K562 treated with DMSO at 1 percent for 4 hours (cell line): ENCODE measurements around the gene ATP1A4. TPM values are rescaled to one million over a fixed set of nuclear protein-coding genes. Genes with fewer than 3 reads are reported as not detected.

ENCODE experiments used
- total RNA-seq: library from RNA; unstranded; fragments of 300-600 nt; gene quantifications from 2 replicates; pipeline ENCODE4 v1.2.3, GENCODE V29; 2022; ENCODE audit not compliant: insufficient read depth

Gene ATP1A4
- total RNA-seq, result not detected in 2 replicates

DNA sequence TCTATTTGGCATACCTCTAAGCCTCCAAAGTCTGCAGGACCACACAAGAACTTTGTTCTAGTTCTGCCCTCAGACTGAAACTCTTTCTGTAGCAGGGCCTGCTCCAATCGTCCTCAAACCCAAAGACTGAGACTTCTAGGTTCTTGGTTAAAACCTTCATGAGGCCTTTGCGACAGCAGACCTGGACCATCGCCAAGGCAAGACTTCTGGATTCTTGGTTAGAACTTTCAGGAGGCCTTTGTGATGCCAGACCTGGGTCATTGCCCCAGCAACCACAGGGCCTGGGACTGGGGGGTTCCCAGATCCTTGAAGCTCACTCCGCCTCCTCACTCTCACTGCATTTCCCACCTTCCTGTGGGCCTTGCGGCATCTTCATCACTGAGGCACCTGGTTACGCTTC is at the start of gene ATP1A4:
Gene ATP1A4, plus strand, starts transcription at position 301 of the 400 bp plus-strand sequence. CDS start 438 bp downstream, outside the sequence.

DNA sequence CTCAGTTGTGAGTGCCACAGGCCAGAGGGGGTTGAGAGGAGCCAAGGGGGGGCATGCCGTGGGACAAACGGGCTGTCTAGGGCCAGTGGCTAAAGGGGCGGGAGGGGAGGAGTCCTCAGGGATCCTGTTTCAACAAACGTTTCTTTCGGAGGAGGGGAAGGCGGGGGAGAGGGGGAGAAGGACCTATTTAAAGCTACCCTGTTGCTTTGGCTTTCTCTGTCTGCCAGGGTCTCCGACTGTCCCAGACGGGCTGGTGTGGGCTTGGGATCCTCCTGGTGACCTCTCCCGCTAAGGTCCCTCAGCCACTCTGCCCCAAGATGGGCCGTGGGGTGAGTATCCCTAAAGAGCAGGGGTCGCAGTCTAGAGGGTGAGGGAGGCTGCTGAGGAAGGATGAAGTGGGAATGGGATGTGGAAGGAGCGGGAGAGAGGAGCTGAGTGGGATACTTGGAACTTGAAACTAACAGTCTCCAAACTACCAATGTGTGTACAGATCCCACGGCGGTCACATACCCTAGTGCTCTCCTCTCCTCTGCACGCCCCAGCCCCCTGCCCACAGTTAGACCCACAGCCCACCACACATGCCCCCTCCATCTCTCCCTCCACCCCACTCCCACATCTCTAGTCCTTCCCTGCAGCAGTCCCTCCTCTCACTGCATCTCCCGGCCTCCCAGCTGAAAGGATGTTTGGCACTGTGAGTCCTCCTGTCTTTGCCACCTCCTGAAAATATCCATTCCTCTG is 35.7 kb upstream of the ATP1A4 start, which contains the start of gene ATP1A2:
Gene ATP1A2, plus strand, starts transcription at position 215 of the 738 bp plus-strand sequence. Its CDS starts 103 bp downstream, at position 318.

DNA sequence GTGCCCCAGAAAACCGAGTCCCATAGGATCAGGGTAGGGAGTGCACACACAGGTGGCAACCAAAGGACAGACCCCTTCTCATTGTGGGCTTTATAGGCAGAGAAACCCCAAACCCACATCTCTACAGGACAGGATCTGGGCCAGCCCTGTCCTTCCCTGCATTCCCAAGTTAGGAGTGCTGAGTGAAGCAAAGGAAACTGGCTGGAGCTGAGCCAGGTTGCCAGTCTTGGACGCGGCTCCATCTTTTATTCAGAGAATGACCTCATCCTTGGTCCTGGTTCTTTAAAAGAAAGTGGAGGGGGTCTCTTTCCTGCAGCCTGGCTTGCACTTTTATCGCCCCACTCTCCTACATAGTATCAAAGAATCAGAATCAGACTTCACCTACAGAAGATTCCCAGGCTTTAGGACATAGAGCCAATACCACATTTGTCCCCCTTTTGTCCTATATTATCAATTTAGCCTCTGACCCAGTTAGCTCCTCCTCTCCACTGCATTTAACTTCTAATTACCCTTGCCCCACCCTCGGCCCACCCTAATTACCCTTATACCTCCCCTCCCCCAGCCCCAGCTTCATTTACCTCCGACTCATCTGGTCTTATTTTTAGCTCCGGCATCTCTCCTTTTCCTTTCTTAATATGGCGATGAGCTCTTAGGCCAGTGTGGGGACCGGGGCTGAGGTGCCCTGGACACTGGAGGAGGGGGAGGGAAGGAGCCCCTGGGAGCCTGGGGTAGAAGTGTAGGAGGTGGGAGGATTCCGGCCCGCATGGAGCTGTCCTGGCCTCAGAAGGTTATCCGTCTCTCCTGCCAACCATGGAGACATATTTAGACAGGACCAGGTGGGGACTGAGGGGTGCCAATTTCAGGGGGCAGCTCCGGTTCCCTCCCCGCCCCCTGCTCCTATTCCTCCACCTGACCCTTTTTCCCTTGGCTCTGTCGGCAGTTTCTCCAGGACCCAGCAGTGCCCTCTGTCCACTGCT is 38.5 kb downstream of the ATP1A4 start, which contains the start of gene CASQ1:
Gene CASQ1, plus strand, starts transcription at position 927 of the 977 bp plus-strand sequence. CDS start 177 bp downstream, outside the sequence.

DNA sequence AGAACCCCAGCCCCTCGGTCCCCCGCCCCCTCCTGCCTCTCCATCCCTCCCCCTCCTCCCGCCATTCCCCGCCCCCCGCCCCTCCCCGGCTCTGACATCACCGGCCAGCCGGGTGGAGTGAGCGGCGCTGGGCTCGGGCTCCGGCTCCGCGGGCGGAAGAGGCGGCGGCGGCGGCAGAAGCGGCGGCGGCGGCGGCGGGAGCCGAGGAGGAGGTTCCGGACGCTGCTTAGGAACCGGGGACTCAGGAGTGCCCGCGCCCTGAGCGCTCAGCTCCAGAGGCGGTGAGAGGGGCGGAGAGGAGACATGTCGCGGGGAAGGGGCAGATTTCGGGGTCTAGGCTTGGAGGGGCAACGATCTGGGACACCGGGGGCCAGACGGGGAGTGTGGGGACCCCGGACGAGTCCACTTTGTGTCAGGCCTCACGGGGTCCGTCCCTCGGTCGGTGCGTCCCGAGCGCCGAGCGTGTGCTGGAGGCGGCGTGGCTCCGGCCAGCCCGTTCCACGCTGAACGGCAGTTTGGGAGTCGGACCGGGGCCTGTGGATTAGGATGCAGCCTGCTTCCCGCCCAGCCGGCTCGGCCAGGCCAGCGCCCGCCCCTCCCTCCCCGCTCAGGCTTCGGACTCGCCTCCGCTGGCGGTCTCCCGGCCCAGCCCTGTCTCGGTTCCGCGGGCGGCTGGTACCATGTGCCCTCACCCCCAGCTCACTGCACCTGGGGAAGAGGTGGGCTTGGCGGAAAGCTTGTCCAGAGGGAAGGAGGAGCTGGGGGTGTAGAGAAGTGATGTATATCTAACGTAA is 54.0 kb downstream of the ATP1A4 start, which contains the start of gene PEA15:
Gene PEA15, plus strand, starts transcription at position 143 of the 794 bp plus-strand sequence. CDS start 6,161 bp downstream, outside the sequence.

Other genes with a start within 250 kb of the ATP1A4 start
- 533 and 588 TPM in 2 replicates for gene TAGLN2, start 226.1 kb upstream of the ATP1A4 start, total RNA-seq
- not detected in 2 replicates for gene IGSF9, start 206.0 kb upstream of the ATP1A4 start, total RNA-seq
- gene SLAMF9, start 197.4 kb upstream of the ATP1A4 start, total RNA-seq, result not detected in 2 replicates
- gene PIGM, start 119.6 kb upstream of the ATP1A4 start, total RNA-seq, result 1.3 and 1.5 TPM in 2 replicates
- gene KCNJ10, start 81.4 kb upstream of the ATP1A4 start, total RNA-seq, result not detected in 2 replicates
- gene KCNJ9, start 70.1 kb upstream of the ATP1A4 start, total RNA-seq, result not detected in 2 replicates
- gene IGSF8, start 53.0 kb upstream of the ATP1A4 start, total RNA-seq, result 15.5 and 16.6 TPM in 2 replicates
- not detected in 2 replicates for gene ATP1A2, start 35.8 kb upstream of the ATP1A4 start, total RNA-seq
- not detected in 2 replicates for gene CASQ1, start 39.0 kb downstream of the ATP1A4 start, total RNA-seq
- gene PEA15, start 53.8 kb downstream of the ATP1A4 start, total RNA-seq, result 51.5 and 73.4 TPM in 2 replicates
- gene DCAF8, start 110.9 kb downstream of the ATP1A4 start, total RNA-seq, result 50.7 and 83.5 TPM in 2 replicates
- gene PEX19, start 133.5 kb downstream of the ATP1A4 start, total RNA-seq, result 26.6 and 31.9 TPM in 2 replicates
- 191 and 196 TPM in 2 replicates for gene COPA, start 191.6 kb downstream of the ATP1A4 start, total RNA-seq
- gene NCSTN, start 191.8 kb downstream of the ATP1A4 start, total RNA-seq, result 51.8 and 56.1 TPM in 2 replicates
- gene NHLH1, start 215.5 kb downstream of the ATP1A4 start, total RNA-seq, result 0.48 and 0.85 TPM in 2 replicates
- gene VANGL2, start 249.0 kb downstream of the ATP1A4 start, total RNA-seq, result 5.9 and 6.4 TPM in 2 replicates